GM21447 (cell line): ENCODE measurements around the gene FAM210B.
"Not testable (repeated sequence)": the region's sequence is repeated elsewhere in the genome, so short reads cannot be mapped to it uniquely, and the experiment has no call there.

Experiments used
- ATAC-seq: cut with Tn5 transposase; IDR thresholded peaks from one replicate; pipeline ENCODE4 v1.9.1; 2021; ENCODE audit not compliant: unreplicated experiment

FAM210B gene, protein sequence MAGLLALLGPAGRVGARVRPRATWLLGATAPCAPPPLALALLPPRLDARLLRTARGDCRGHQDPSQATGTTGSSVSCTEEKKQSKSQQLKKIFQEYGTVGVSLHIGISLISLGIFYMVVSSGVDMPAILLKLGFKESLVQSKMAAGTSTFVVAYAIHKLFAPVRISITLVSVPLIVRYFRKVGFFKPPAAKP

DNA sequence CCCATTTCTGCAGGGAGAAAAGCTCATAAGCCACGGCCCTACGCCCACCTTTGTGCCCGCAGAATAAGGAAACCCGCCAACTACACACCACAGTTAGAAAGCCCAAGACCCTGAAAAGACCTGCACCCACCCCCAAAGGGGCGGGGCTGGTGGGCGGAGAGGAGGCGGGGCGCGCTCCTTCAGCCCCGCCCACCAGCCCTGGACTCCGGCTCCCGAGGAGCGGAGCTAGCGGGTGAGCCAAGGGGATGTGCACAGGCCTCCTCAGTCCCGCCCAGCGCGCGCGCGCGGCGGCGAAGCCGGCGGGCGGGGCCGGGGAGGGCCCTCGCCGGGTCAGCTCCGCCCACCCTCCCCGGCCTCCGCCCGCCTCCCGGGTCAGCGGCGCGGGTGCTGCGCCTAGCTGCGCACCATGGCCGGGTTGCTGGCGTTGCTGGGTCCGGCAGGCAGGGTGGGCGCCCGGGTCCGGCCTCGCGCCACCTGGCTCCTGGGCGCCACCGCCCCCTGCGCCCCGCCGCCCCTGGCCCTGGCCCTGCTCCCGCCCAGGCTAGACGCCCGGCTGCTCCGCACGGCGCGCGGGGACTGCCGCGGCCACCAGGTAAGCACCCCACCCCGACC is at the start of gene FAM210B:
FAM210B (plus strand) TSS at position 375 of the 612 bp plus-strand sequence; CDS start at position 407, 32 bp downstream.
- ATAC-seq, result peak; percentile 88

DNA sequence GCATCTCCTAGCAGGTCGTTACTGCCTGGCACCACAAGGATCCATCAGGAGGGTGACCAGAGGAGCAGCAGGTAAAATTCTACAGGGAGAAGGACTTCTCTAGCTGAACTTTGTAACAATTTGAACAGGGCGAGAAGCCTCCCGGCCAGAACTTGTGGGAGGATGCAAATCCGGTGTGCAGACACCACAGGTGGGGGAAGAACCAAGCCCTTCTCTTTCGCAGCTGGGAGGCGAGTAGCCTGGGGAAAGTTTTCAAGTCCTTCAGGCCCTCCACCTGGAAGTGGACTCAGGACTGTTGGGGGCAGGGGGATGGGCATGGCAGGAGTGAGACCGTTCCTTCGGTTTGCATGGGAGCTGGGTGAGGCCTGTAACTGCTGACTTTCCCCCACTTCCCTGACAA is 42.7 kb upstream of the FAM210B start:
- ATAC-seq, result no peak

DNA sequence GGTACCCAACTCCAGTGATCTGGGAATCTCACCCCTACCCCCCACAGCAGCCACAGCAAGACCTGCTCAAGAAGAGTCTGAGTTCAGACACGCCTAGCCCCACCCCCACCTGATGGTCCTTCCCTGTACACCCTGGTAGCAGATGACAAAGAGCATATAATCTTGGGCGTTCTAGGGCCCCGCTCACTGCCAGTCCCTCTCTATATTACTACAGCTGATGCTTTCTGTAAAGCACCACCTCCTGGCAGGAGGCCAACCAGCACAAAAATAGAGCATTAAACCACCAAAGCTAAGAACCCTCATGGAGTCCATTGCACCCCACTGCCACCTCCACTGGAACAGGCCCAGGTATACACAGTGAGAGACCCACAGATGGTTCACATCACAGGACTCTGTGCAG is 42.3 kb upstream of the FAM210B start:
- ATAC-seq, result no peak

DNA sequence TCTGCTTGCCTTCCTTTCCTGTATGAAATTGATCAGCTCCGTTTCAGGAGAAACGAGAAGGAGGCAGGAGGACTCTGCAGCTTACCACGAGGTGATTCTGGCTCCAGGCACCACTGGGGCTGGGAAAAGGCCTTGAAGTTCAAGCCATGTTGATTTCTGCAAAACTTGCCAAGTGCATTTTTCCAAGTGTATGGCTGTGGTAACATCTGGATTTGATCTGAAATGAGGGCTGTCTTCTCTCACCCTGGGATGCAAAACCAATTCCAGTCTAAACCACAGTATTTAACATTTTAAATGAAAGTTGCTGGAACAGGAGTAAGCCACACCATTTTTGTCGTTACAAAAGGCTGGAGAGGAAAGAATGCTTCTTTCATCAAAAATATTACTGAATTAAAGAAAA is 36.1 kb upstream of the FAM210B start:
- ATAC-seq, result no peak

DNA sequence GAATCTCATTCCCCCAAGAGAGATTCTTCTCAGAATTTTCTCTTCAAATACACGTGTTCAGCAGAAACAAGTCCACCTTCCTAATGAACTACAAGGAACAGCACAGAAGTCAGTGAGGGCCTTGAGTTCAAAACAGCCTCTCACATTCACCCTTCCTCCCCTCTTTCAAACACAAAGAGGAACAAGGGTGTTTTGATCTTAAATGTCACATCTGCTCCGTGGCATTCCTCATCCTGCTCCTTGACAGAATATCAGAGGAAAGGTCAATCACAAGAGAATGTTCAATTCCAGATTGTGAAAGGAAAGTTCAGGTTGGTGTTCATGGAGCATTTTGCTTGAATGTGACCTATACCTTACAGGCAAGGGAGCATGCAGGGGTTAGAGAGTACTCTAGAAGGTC is 35.6 kb upstream of the FAM210B start:
- no peak for ATAC-seq

DNA sequence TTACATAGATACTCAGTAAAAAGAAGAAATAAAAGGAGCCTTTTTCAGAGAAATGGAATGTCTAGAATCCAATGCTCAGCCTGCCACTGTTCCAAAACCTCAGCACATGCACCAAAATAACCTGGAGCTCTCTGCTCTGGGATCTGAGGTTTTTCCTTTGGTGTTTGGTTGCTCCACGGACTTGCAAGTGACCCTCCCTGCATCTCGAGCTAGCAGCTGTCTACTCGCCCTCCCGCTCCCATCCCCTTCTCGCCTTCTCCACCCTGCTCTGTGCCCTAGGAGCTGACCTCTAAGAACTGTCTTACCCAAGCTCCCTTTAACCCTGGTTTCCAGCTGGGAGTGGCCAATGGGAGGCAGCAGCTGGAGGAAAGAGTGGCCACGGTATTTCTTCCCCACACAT is 35.1 kb upstream of the FAM210B start:
- no peak for ATAC-seq

DNA sequence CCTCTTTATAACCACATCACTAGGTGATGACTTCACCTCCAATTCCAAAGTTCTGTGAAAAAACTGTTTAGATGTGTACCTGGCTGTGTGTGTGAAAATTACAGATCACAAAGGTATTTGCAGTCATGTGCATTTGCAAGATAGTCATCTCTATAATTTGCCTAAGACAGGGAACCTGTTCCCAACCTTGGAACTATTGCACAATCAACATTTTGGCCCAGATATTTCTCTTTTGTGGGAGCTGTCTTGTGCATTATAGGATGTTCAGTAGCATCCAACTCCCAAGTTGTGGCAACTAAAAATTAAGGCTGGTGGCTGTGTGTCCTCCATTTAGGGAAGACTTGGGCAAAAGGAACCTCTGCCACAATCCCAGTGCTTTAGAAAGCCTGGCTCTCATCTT is 34.0 kb upstream of the FAM210B start:
- no peak for ATAC-seq

DNA sequence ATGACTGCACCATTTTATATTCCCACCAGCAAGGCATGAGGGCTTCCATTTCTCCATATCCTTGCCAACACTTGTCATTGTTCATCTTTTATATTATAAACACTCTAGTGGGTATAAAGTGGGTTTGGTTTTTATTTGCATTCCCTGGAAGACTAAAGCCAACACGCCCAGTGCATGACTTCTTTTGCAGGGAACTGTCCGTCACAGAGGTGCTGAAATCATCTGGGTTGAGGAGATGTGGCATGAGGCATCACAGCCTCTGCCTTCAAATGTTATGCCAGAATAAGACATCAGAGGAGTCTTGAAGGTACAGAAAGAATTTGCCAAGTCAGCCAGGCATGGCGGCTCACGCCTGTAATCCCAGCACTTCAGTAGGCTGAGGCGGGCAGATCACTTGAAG is 29.9 kb upstream of the FAM210B start:
- no peak for ATAC-seq

DNA sequence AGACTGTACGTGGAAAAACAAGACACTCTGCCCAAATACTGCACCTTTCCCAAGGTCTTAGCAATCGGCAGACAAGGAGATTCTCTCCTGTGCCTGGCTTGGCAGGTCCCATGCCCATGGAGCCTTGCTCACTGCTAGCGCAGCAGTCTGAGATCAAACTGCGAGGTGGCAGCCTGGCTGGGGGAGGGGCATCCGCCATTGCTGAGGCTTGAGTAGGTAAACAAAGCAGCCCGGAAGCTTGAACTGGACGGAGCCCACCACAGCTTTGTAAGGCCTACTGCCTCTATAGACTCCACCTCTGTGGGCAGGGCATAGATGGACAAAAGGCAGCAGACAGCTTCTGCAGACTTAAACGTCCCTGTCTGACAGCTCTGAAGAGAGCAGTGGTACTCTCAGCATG is 22.1 kb upstream of the FAM210B start:
- ATAC-seq, result not testable (repeated sequence)

DNA sequence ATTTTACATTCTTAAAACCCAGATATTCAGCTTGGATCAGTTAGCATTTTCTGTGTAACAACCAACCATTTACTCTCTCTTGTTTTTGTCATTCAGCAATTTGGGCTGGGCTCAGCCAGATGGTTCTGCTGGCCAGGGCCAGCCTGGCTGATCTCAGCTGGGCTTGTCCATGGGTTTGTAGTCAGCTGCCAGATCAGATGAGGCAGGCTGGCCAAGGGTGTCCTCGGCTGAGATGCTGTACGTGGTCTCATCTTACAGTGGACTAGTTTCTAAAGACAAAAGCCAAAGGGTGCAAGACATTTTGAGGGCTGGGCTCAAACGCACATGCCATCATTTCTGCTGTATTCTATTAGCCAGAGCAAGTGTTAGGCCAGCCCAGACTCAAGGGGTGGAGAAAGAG is 16.0 kb upstream of the FAM210B start:
- no peak for ATAC-seq

DNA sequence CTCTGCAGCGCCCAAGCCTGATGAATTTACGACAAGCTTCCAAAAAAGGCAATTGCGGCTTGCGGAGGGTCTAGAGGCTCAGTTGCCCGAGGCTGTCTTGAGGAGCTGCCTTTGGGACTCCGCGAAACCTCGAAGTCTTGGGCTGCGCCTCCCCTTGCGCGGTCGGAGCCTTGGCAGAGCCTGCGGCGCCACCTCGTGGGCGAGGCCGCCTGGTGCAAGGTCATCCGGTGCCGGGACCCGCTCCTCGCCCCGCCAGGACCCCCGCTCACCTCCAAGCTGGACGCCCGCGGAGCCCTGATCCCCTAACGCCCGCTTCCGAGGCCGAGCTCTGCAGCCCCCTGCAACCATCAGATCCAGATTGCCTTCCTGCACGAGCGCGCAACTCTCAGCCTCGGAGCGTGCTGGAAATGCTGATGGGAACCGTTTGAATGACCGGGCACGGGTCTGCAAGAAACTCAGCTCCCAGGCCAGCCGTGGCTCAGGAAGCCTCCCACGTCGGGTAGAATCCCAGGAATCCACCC is 14.9 kb upstream of the FAM210B start:
- ATAC-seq, result no peak

DNA sequence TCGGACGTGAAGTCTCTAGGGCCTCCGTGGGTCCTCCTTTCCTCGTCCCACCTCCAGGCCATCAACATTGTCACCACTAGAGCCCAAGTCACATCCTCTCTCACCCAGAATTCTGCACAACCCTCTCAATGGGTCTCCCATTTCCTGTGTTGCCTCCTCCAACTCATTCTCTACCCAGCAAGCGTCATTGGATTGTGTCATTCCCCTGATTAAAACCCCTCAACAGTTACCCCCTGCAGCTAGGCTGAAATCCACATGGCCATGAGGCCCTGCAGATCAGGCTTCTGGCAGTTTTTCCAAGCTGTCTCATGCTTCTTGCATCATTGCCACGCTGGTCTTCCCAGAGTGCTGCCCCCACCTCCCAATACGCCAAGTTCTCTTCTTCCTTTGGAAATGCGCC is 12.9 kb upstream of the FAM210B start:
- no peak for ATAC-seq

DNA sequence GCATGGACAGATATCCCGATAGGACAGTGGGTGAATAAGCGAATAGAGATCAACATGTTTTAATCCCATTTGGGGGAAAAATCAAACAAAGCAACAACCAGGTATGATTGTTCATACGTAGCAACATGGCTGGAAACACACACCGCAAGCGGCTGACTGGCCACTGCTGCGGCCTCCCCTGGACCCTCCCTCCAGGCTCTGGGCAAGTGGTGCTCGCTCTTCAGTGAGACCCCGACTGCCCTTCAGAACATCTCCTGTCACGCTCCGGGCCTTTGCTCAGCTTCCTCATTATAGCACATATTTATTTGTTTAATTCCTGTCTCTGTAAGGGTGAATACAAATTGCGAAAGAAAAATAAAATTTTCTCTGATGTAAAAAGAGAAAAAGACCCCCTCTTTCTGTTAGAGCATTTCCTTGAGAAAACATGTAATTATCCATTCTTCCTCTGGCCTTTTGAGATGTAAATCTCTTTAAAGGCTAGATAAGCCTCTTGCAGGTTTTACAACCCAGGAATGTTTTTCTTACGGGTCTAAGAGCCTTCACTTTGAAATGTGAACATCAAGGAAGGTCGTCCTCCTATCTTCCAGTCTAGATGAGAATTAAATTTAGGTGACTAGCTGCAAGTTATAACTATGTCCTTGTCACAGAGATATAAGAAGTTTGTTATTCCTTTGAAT is 11.0 kb upstream of the FAM210B start:
- ATAC-seq, result no peak

DNA sequence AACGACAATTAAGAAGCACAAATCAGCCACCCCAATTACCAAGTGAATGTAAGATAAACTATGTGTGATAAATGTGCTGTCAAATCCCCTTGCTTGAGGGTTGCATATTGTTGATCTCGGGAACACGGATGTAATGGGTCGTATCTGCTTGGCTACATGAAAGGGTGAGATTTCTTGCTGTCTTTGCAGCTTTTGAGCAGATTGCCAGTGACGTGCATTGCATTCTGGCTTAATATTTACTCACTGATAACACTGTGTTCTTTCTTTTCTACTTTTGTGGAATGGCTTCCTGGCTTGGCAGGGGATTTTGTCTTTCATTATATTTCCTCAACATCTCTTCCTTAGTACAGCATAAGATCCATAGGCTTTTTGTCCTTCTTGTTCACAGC is 10.5 kb upstream of the FAM210B start:
- no peak for ATAC-seq

DNA sequence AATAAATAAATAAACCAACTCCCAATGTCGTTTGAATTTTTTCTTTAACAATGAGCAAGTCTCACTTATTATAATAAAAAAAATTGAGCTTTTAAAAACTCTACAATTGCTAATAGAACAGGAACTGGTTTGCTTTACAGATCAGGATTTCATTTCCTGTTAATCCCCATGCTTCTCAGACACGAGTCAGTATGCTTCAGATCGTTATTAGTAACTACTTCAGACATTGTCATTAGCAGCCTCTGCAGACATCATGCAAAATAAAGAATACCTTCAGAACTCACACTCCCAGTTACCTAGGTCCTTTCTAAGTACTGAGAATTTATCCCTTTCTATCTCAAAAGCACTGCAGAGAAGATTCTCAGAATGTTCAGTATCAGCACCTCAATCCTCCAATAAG is 10.0 kb upstream of the FAM210B start:
- no peak for ATAC-seq

DNA sequence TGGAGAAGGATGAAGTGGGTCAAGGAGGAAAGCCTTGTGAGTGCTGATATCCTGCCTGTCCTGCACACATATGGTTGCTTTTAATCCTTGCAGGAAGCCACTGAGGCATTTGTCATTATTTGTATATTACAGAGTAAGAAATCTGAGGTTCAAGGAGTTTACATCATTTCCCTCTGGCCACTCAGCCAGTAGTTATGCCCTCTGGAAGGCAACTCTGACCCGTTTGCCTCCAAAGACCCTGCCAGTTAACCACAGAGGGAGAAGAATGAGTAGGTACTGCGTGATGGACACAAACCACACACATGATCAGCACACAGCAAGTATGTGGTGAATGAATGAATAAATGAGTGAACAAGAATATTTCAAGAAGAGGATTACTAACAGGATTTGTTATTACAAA is 7.9 kb upstream of the FAM210B start:
- no peak for ATAC-seq

DNA sequence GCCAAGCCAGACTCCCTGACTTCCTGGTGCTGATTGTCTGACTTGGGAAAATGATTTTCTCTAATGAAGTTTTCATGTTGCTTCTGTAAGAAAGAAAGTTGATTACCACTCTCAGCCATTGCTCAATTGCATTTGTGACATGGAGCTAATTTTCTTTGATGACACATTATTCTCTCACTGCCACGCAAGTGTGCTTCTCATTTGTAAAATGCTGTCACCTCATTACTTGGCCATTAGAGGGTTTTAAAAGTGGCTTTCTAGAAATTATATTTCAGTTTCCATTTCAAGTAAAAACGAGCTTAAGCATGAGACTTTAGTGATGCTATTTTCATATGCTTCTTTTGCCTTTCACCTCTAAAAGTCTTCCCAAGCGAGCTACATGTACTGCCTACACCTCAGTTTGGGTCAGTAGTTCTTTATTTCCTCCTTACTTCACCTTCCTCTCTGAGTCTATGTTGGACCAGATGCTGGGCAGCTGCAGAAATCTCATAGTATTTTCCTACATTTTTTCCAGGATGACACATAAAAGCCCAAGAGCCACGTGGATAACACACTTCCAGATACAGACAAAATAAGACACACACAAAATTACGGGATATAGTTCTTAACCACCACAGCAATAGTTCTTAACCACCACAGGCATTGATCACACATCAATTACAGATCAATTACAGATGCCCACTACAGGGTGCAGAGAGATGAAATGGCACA is 6.3 kb upstream of the FAM210B start:
- no peak for ATAC-seq

DNA sequence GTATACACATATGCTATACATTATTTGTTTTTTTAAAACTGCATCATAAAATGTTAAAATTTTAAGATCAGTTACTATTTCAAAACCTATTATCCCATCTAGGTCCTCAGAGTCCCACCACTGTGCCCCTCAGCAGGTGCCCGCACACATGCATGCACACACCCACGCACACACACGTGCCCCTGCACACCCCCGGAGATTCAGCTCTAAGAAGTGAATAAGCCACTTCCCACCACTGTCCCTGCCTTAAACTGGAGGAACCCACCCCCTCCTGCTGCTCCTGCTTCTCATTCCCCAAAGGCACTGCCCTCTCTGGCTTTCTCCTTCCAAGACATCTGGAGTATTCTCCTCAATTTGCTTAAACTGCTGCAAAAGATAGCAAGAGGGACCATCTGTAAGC is 5.4 kb upstream of the FAM210B start:
- ATAC-seq, result no peak

DNA sequence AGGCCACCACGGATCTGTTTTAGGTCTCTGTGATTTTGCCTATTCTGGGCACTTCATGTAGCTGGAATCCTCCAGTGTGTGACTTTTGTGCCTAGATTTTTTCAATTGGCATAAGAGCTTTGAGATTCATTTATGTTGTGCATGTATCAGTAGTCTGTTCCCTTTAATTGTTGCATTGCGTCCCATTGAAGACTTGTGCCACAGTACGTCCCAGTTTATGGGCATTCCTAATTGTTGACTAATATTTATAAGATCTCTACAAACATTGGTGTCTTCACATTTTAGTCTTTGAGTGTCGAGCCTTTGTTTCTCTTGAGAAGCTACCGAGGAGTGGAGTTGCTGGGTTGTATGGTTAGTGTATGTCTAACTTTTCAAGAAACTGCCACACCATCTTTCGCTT is 704 bp upstream of the FAM210B start:
- no peak for ATAC-seq

DNA sequence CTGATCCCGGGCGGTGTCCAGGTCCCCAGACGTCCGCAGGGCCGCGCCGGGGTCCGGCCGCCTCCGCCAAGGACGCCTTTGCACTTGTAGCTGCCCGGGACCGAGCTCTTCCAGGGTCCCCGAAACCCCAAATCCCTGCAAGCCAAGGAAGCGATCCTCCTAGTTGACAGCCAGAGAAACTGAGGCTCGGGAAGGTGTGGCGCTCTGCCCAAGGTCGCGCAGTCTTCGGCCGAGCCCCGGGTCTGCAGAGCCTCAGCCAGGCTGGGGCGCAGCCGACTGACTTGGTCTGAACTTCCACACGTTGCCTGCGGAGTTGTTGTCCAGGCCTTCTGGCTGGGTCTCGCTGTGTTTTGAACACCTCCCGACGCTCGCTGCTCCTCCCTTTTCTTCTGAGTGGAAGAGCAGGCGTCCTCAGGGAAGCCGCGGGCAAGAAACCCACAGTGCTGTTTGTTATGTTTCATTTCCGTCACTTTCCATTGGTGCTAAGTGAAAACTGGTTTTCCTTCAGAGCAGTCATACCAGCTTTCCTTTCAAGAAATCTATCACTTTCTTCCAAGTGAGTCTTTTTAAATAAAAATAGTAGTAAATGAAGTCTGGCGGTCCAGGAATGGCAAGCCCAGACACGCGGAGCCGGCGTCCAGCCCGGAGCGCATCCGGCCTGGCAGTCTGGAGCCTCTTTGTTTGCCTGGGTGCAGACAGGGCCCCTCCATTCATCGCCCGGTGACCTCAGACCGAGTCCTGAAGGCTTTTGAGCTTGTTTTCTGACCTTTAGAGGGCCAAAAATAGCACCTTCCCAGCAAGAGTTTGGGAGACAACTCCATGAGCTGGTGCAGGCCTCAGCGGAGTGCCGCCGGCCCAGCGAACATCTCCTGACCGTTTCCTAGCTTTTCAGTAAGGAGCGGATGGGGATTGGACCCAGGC is 698 bp downstream of the FAM210B start:
- ATAC-seq, result peak; percentile 38
